Measurements from ENCODE around the gene SPRED2.

GRCh38 chr2:65435625-65436168 lies 3.3 kb upstream of the SPRED2 start:
- no peak for TF ChIP-seq POU6F1 (CRISPR knock-in tag; IDR thresholded peaks at IDR 0.05; ENCODE audit: borderline replicate concordance, low read depth)
- TF ChIP-seq RARB (CRISPR knock-in tag; IDR thresholded peaks at IDR 0.05): no peak
- TF ChIP-seq CREB5 (CRISPR knock-in tag; IDR thresholded peaks at IDR 0.05; ENCODE audit: low read depth): no peak
- no peak for TF ChIP-seq ISL1 (CRISPR knock-in tag; IDR thresholded peaks at IDR 0.05)
- TF ChIP-seq SNAI2 (CRISPR knock-in tag; IDR thresholded peaks at IDR 0.05): no peak
- TF ChIP-seq ZFP30 (CRISPR knock-in tag; IDR thresholded peaks at IDR 0.05): no peak
- no peak for TF ChIP-seq ZNF8 (CRISPR knock-in tag; IDR thresholded peaks at IDR 0.05)
- no peak for TF ChIP-seq ARNTL (CRISPR knock-in tag; IDR thresholded peaks at IDR 0.05; ENCODE audit: borderline replicate concordance, low read depth)

All from SK-N-SH treated with all-trans-retinoic acid at 6 μM for 48 hours (cell line).